Mucosa of rectum (tissue), 2 donors: ENCODE data around the gene HNRNPA1.
A peak's percentile ranks its signal among the peaks of the same experiment; 100 is the strongest.
"Not testable (repeated sequence)": the region's sequence is repeated elsewhere in the genome, so short reads cannot be mapped to it uniquely, and the experiment has no call there.

Experiments used
- H3K27ac ChIP-seq, 2 donors: one replicate each; pipeline ENCODE4 v1.7.0; 2013; ENCODE audit warnings: inconsistent platforms in 2 of 2, low read depth in 2 of 2, low read length in 2 of 2
- H3K27me3 ChIP-seq, 2 donors: one replicate each; pipeline ENCODE4 v1.7.0; 2013; ENCODE audit warnings: low read length in 2 of 2; ENCODE audit not compliant: control insufficient read depth in 2 of 2, insufficient read depth in 2 of 2
- H3K36me3 ChIP-seq, 2 donors: one replicate each; pipeline ENCODE4 v1.7.0; 2013; ENCODE audit warnings: low read length in 2 of 2; ENCODE audit not compliant: control insufficient read depth in 2 of 2, insufficient read depth in 2 of 2
- H3K4me1 ChIP-seq, 2 donors: one replicate each; pipeline ENCODE4 v1.7.0; 2013; ENCODE audit warnings: low read length in 2 of 2, mild to moderate bottlenecking in 1 of 2; ENCODE audit not compliant: control insufficient read depth in 2 of 2, insufficient read depth in 2 of 2
- H3K4me3 ChIP-seq, 2 donors: one replicate each; pipeline ENCODE4 v1.7.0; 2013; ENCODE audit warnings: low read length in 2 of 2
- H3K9ac ChIP-seq, 2 donors: one replicate each; pipeline ENCODE4 v1.7.0; 2013; ENCODE audit warnings: low read length in 2 of 2, low read depth in 1 of 2, mild to moderate bottlenecking in 1 of 2
- H3K9me3 ChIP-seq, 2 donors: one replicate each; pipeline ENCODE4 v1.7.0; 2013; ENCODE audit warnings: low read length in 2 of 2; ENCODE audit not compliant: control insufficient read depth in 2 of 2
- donor health status: healthy.
- donor health status: Normal muscosa, but diverticular disease.

HNRNPA1 gene

GRCh38 chr12:54273981-54274380 lies 6.5 kb upstream of the HNRNPA1 start:
- H3K9ac ChIP-seq = no peak overlapping the region
- peaks cover 9 to 12% of the 10 kb centered on the region in 2 donors for H3K4me1 ChIP-seq
- H3K27me3 ChIP-seq = no peaks in the 10 kb centered on the region
- no peak overlapping the region for H3K4me3 ChIP-seq
- H3K36me3 ChIP-seq = peaks cover 0 to 4% of the 10 kb centered on the region in 2 donors
- no peaks in the 10 kb centered on the region for H3K9me3 ChIP-seq
- H3K27ac ChIP-seq = no peak overlapping the region

- no peaks in the 10 kb centered on the region for H3K27me3 ChIP-seq
- H3K36me3 ChIP-seq = peaks cover 0 to 4% of the 10 kb centered on the region in 2 donors
- H3K4me3 ChIP-seq = no peak overlapping the region
- H3K27ac ChIP-seq = no peak overlapping the region
- no peak overlapping the region for H3K9ac ChIP-seq
- H3K9me3 ChIP-seq = no peaks in the 10 kb centered on the region
- peaks cover 10 to 14% of the 10 kb centered on the region in 2 donors for H3K4me1 ChIP-seq
Observed at GRCh38 chr12:54276368-54276767, 4.2 kb upstream of the HNRNPA1 start.

- Histone ChIP-seq H3K27ac (no peak overlapping the region), H3K4me3 (peak overlapping the region in 1 of 2 donors; percentile 94), H3K9ac (peak overlapping the region in 1 of 2 donors; percentile 77), H3K4me1 (peaks cover 23 to 28% of the 10 kb centered on the region in 2 donors), H3K27me3 (no peaks in the 10 kb centered on the region), H3K9me3 (no peaks in the 10 kb centered on the region), H3K36me3 (peaks cover 9 to 13% of the 10 kb centered on the region in 2 donors)
Observed at GRCh38 chr12:54277823-54278276, 2.7 kb upstream of the HNRNPA1 start.

- Histone ChIP-seq H3K36me3 (peaks cover 23% of the 10 kb centered on the region in 2 donors), H3K27ac (peak overlapping the region; percentile 93 to 99), H3K27me3 (no peaks in the 10 kb centered on the region), H3K4me3 (peak overlapping the region; percentile 73 to 94), H3K9me3 (no peaks in the 10 kb centered on the region), H3K4me1 (peaks cover 37 to 41% of the 10 kb centered on the region in 2 donors), H3K9ac (peak overlapping the region; percentile 77 to 98)
Observed at GRCh38 chr12:54279227-54279631, 1.3 kb upstream of the HNRNPA1 start.

GRCh38 chr12:54279632-54280467 lies 676 bp upstream of the HNRNPA1 start, which contains the start of gene CBX5:
Gene CBX5, minus strand, starts transcription at chr12:54280122. Its CDS starts 22,472 bp downstream, at chr12:54257650.
- H3K4me3 ChIP-seq = peak within 1 kb of the TSS; percentile 73 to 99
- peak within 1 kb of the TSS; percentile 93 to 99 for H3K27ac ChIP-seq
- peak within 1 kb of the TSS; percentile 84 to 99 for H3K9ac ChIP-seq
- H3K36me3 ChIP-seq = peaks cover 25% of the 10 kb centered on the region in 2 donors
- H3K4me1 ChIP-seq = peaks cover 39 to 44% of the 10 kb centered on the region in 2 donors
- no peaks in the 10 kb centered on the region for H3K9me3 ChIP-seq
- H3K27me3 ChIP-seq = no peaks in the 10 kb centered on the region

- peaks cover 33 to 37% of the 10 kb centered on the region in 2 donors for H3K36me3 ChIP-seq
- H3K9me3 ChIP-seq, H3K27me3 ChIP-seq: not testable (repeated sequence)
- peak overlapping the region; percentile 84 to 99 for H3K9ac ChIP-seq
- peaks cover 50 to 56% of the 10 kb centered on the region in 2 donors for H3K4me1 ChIP-seq
- H3K27ac ChIP-seq = peak overlapping the region; percentile 93 to 99
- peak overlapping the region; percentile 73 to 99 for H3K4me3 ChIP-seq
Observed at GRCh38 chr12:54281261-54281638, 724 bp downstream of the HNRNPA1 start.

- H3K27me3 ChIP-seq, H3K9me3 ChIP-seq: not testable (repeated sequence)
- Histone ChIP-seq H3K36me3 (peaks cover 37 to 41% of the 10 kb centered on the region in 2 donors), H3K27ac (peak overlapping the region; percentile 93 to 99), H3K4me3 (peak overlapping the region; percentile 73 to 99), H3K9ac (peak overlapping the region; percentile 84 to 99), H3K4me1 (peaks cover 50 to 60% of the 10 kb centered on the region in 2 donors)
Observed at GRCh38 chr12:54281694-54282093, 1.2 kb downstream of the HNRNPA1 start.

- Histone ChIP-seq H3K4me3 (peak overlapping the region; percentile 50 to 99), H3K36me3 (peaks cover 48 to 52% of the 10 kb centered on the region in 2 donors), H3K9ac (peak overlapping the region; percentile 38 to 84), H3K27me3 (no peaks in the 10 kb centered on the region), H3K9me3 (no peaks in the 10 kb centered on the region), H3K27ac (no peak overlapping the region), H3K4me1 (peaks cover 56 to 63% of the 10 kb centered on the region in 2 donors)
Observed at GRCh38 chr12:54282949-54283593, 2.5 kb downstream of the HNRNPA1 start.

- H3K27me3 ChIP-seq, H3K9me3 ChIP-seq, H3K9ac ChIP-seq: not testable (repeated sequence)
- H3K27ac ChIP-seq = peak overlapping the region in 1 of 2 donors; percentile 6
- H3K4me1 ChIP-seq = peaks cover 56 to 60% of the 10 kb centered on the region in 2 donors
- peaks cover 51 to 54% of the 10 kb centered on the region in 2 donors for H3K36me3 ChIP-seq
- peak overlapping the region; percentile 33 to 36 for H3K4me3 ChIP-seq
Observed at GRCh38 chr12:54284070-54284780, 3.7 kb downstream of the HNRNPA1 start.
